Measurements from ENCODE around the gene PARD6G.

Gene PARD6G

DNA sequence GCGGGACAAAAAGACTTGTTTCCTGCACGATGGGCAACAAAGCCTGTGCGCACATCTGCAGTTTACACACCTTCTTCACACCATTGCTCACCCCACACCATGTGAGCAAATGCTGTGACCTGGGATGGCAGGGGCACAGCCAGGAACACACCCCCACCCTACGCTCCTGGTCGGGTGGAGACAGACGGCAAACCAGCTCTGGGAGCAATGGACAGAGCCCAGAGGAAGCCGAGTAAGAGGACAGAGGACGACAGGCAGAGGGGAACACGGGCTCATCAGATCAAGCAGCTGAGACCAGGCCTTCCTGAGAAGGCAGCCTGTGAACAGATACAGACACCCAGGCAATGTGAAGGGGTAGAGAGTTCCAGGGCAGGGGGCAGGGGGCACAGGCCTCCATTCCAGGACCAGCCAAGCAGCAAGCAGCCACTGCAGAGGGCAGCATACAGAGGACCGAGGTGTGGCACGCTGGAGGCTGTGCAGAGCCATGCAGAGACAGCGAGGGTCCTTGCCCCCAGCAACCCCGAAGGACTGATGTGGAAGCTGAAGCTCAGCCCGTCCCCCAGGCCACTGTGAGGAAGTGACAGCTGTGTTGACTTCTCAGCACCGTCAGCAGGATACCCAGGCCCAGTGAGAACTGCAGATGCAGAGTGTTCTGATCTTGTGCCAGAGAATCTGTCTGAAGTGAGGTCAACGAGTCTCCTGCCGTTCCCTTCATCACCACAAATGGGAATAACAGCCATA is 46.2 kb downstream of the PARD6G start:
- Histone ChIP-seq H2AFZ (no peak overlapping the region), H3K9me3 (ENCODE audit: control insufficient read depth, low read length) (no peaks in the 10 kb centered on the region), H3K36me3 (ENCODE audit: control insufficient read depth, insufficient read depth, low read length) (no peaks in the 10 kb centered on the region), H3K4me2 (ENCODE audit: low read length) (no peak overlapping the region), H3K27me3 (ENCODE audit: control insufficient read depth, insufficient read depth, low read length) (no peaks in the 10 kb centered on the region), H3K79me2 (no peaks in the 10 kb centered on the region), H3K4me3 (ENCODE audit: low read depth, low read length) (no peak overlapping the region), H3K27ac (no peak overlapping the region), H3K9ac (no peak overlapping the region), H3K4me1 (peaks cover 2% of the 10 kb centered on the region)
- no peak for TF ChIP-seq CTCF (IDR thresholded peaks at IDR 0.05)

DNA sequence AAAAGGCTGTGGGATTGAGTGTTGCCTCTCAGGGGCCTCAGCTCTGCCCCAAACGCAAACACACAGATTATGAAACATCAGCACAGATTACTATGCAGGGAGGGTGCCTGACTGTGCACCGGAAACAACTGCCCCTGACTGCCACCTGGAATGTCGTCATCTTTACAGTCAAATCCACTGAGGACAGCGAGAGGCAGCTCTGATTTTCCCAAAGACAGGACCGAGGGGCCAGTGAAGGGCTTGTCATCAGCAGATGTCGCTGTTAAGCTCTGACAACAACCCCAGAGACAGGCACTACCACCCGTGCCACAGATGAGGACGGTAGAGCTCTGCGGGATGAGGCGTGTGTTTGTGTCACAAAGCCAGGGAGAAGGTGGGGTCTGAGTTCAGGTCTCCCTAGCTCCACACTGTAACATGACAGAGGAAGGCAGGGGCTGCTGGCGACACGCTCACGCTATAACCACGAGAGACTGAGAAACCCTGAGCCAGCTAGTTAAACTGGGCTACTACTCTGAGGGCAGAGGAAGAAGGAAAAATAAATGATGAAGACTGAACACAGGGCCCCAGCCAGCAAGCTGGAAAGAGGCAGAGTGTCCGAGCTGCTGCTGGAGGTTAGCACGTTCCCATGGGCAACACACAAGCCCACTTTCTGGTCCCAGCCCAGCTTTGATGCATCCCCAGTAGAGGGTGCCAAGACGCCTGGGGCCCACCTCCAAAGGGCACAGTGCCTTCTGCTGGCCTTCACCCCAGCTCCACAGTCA is 47.0 kb downstream of the PARD6G start:
- Histone ChIP-seq H3K36me3 (ENCODE audit: control insufficient read depth, insufficient read depth, low read length) (no peaks in the 10 kb centered on the region), H3K4me3 (ENCODE audit: low read depth, low read length) (no peak overlapping the region), H3K27me3 (ENCODE audit: control insufficient read depth, insufficient read depth, low read length) (no peaks in the 10 kb centered on the region), H3K27ac (no peak overlapping the region), H3K4me1 (peaks cover 2% of the 10 kb centered on the region), H3K9me3 (ENCODE audit: control insufficient read depth, low read length) (no peaks in the 10 kb centered on the region), H3K79me2 (no peaks in the 10 kb centered on the region), H2AFZ (no peak overlapping the region), H3K9ac (no peak overlapping the region), H3K4me2 (ENCODE audit: low read length) (no peak overlapping the region)
- no peak for TF ChIP-seq CTCF (IDR thresholded peaks at IDR 0.05)

DNA sequence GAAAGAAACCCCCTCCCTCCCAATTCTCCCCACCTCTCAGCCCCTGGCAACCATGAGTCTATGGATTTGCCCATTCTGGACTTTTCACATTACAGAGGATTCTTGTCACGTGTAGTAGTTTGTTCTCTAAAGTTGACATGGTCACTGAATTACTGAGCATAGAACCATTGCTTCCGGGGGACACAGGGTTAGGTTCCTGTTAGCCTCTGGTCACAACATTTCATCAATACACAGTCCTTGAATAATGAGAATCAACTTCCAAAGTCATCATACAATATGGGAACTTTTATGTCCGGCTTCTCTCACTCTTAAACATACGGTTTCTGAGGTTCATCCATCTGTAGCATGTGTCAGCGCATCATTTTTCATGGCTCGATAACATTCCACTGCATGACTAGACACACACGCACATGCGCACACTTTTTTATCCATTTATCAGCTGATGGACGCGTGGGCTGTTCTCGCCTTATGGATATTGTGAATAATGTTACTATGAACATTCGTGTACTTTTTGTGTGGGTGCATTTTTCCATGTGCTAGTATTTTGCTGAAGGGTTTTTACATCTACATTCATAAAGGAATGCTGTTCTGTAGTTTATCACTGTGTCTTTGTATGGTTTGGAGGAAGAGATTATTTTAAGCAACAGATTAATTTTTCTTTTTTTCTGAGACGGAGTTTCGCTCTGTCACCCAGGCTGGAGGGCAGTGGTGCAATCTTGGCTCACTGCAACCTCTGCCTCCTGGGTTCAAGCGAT is 48.1 kb downstream of the PARD6G start:
- no peak overlapping the region for H3K27ac ChIP-seq
- H3K79me2 ChIP-seq, result no peaks in the 10 kb centered on the region
- H3K27me3 ChIP-seq (ENCODE audit: control insufficient read depth, insufficient read depth, low read length), result no peaks in the 10 kb centered on the region
- no peak for TF ChIP-seq CTCF (IDR thresholded peaks at IDR 0.05)
- peaks cover 2% of the 10 kb centered on the region for H3K4me1 ChIP-seq
- H3K4me3 ChIP-seq (ENCODE audit: low read depth, low read length), result no peak overlapping the region
- H3K4me2 ChIP-seq (ENCODE audit: low read length), result no peak overlapping the region
- H3K9me3 ChIP-seq (ENCODE audit: control insufficient read depth, low read length), result no peaks in the 10 kb centered on the region
- H2AFZ ChIP-seq, result no peak overlapping the region
- H3K36me3 ChIP-seq (ENCODE audit: control insufficient read depth, insufficient read depth, low read length), result no peaks in the 10 kb centered on the region
- no peak overlapping the region for H3K9ac ChIP-seq

GRCh38 chr18:80198391-80198790 is 48.9 kb downstream of the PARD6G start:
- Histone ChIP-seq H3K27ac (no peak overlapping the region), H3K36me3 (ENCODE audit: control insufficient read depth, insufficient read depth, low read length) (no peaks in the 10 kb centered on the region), H2AFZ (no peak overlapping the region), H3K4me2 (ENCODE audit: low read length) (no peak overlapping the region), H3K9ac (no peak overlapping the region), H3K4me1 (peaks cover 2% of the 10 kb centered on the region), H3K27me3 (ENCODE audit: control insufficient read depth, insufficient read depth, low read length) (no peaks in the 10 kb centered on the region), H3K9me3 (ENCODE audit: control insufficient read depth, low read length) (no peaks in the 10 kb centered on the region), H3K79me2 (no peaks in the 10 kb centered on the region), H3K4me3 (ENCODE audit: low read depth, low read length) (no peak overlapping the region)
- no peak for TF ChIP-seq CTCF (IDR thresholded peaks at IDR 0.05)

Data from parathyroid adenoma (tissue), 2 donors.